ENCODE measurements around the gene RAB44.
"Not testable (repeated sequence)": the region's sequence is repeated elsewhere in the genome, so short reads cannot be mapped to it uniquely, and the experiment has no call there.

The RAB44 gene

GRCh38 chr6:36697481-36697903 lies at the start of gene RAB44:
TSS of gene RAB44 (plus strand) at chr6:36697826. CDS start at chr6:36704236, 6,410 bp downstream.
- no peak for DNase-seq (ENCODE audit: low spot score)

GRCh38 chr6:36649086-36649485 lies 48.5 kb upstream of the RAB44 start:
- no peak for DNase-seq (ENCODE audit: low spot score)

DNA sequence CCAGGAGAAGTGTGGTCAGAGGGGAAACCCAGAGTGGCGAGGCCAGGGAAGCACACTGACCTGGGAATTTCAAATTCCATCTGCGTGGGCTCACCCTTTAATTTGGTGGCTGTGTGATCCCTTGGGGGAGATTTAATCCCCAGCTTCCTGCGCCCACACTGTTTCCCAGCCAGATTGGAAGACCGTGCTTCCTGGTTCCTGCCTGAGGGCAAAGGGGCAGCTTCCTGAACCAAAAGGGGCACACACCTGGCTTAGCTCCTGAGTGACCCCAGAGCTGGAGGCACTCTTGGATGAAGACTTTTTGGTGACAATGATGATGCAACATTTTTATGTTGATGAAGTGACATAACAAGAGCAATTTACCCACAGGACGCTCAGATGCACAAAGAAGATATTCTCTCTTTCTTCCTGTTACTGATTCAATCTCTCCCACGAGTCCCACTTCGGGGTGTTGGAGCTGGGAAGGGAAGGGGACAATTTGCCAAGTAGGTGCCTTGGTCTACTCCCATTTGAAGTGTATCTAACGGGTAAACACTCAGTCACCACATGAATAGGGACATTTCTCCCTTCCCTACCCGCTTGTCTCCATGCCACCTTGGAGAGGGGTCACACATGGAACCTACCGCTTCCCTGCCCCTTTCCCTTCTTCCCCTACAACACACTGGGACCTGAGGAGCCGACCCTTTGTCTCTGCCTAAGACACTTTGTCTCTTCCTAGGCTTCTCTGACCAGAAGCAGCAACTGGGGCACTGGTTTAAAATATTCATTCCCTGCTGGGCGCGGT lies 47.7 kb upstream of the RAB44 start:
- no peak for DNase-seq (ENCODE audit: low spot score)

DNA sequence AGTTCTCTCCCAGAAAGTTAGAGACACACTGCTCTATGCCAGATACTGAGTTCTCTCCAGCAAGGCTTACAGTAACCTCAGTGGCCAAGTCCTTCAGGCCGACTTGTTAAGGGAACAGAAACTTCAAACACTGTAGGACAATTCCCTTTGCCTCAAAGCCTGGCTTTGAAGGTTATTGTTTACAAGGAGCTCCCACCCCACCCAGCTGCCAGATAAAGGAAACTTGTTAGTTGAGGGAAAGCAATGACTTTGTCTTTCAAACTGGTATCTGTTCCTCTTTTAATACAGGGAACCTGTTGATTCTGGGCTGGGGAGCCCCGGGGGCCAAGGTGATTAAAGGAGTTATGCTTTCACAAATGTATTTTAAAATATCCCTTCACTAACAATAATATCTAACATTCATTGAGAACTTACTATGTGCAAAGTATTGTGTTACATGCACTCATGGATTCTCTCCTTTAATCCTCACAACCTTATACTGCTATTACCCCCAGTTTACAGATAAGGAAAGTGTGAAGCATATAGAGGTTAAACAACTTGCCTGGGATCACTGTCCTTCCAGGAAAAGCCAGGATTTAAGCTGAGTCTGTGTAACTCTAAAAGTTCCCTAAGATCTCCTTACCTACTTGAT lies 46.7 kb upstream of the RAB44 start:
- DNase-seq (ENCODE audit: low spot score), result no peak

GRCh38 chr6:36651659-36652379 lies 45.8 kb upstream of the RAB44 start:
- DNase-seq (ENCODE audit: low spot score), result no peak

DNA sequence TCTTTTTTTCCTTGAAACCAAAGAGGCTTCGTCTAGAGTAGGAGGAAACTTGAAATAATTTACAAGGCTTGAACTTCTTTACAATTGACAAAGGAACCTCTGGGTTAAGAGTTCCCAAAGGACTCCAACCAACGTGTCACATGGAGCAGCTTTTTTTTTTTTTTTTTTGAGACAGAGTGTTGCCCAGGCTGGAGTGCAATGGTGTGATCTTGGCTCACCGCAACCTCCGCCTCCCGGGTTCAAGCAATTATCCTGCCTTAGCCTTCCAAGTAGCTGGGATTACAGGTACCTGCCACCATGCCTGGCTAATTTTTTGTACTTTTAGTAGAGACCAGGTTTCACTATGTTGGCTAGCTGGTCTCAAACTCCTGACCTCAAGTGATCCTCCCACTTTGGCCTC lies 43.2 kb upstream of the RAB44 start:
- not testable (repeated sequence) for DNase-seq (ENCODE audit: low spot score)

DNA sequence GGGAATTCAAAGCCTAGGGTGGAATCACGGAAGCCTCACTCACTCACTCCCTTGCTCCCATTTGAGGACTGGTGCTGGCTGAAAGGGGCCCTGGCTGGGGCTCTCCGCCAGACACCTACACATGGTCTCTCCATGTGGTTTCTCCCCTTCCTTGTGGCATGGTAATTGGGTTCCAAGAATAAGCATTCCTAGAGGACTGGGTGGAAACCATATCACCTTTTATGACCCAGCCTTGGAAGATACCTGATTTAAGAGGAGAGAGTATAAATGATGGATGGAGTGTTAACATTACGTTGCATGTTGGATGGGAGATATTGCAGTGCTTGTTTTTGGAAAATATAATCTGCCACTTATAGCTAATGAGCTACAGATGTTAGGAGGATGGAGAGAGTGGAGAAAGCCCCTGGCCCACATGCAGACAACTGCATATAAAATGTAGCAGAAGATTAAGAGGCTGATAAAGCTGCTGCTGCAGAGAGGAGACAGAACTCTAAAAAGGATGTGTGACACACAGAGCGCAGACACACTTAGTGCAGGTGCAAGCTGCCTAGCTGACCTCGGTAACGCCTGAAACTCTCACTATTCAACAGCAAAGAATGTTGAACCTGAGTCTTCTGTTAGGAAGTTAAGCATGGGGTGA lies 42.4 kb upstream of the RAB44 start:
- DNase-seq (ENCODE audit: low spot score), result no peak

- no peak for DNase-seq (ENCODE audit: low spot score)
Observed at GRCh38 chr6:36656441-36656840, 41.2 kb upstream of the RAB44 start.

DNA sequence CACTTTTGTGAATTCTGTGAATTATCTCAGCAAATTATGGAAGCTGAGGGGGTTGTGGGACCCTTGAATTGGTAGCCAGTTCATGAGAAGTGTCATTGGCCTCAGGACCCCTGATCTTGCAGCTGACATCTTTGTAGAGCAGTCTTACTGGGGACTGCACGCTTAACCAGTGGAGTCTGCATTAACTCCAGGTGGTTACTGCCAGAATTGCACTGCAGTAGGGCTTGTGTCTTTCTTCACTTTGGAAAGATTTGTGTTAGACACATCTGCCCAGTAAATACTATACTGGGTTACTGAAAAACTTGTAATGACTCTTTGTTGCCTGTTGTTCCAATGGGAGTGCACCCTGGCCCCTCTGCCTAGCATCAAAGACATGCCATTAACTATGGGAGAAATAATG lies 40.4 kb upstream of the RAB44 start:
- no peak for DNase-seq (ENCODE audit: low spot score)

DNA sequence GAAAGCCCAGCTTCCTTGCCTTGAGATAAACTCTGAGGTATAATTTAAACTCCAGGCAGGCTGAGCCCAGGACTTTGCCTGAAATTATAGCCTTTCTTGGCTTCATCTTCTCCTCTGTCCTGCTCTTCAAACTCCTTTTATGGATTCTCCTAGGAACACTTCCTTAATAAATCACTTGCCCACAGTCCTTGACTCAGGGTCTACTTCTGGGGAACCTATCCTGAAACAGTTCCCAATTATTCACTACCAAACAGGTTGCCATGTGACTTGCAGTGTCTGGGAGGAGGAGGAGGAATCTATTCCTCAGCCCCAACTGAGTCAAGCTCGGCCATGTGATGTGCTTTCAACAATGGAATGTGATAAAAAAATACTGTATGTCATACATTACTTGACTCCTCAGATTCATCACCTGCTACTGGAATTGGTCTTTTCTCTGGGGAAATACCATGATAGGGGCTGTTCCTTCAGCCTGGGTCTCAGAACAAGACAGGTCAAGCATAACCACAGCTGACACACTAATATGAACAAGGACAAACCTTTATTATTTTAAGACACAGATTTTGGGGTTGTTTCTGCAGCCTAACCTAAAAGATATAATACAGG lies 39.6 kb upstream of the RAB44 start:
- DNase-seq (ENCODE audit: low spot score), result no peak

DNA sequence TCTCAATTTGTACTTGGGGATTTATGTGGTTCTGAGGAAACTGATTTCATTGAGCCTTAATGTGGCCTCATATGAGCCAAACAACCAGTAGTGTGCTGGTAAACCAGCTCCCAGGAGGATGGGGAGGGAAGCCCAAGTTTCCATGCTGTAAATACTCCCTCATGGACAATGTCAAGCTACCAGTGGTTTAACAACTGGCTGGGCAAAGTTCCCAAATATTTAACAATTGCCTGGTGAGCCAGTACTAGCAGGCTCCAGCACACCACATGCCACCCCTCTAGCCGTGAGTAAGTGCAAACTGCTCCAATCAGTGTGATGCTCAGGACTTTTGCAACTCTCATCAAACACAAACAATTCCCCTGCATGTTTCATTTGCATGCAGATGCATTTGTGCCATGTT lies 38.4 kb upstream of the RAB44 start:
- no peak for DNase-seq (ENCODE audit: low spot score)

DNA sequence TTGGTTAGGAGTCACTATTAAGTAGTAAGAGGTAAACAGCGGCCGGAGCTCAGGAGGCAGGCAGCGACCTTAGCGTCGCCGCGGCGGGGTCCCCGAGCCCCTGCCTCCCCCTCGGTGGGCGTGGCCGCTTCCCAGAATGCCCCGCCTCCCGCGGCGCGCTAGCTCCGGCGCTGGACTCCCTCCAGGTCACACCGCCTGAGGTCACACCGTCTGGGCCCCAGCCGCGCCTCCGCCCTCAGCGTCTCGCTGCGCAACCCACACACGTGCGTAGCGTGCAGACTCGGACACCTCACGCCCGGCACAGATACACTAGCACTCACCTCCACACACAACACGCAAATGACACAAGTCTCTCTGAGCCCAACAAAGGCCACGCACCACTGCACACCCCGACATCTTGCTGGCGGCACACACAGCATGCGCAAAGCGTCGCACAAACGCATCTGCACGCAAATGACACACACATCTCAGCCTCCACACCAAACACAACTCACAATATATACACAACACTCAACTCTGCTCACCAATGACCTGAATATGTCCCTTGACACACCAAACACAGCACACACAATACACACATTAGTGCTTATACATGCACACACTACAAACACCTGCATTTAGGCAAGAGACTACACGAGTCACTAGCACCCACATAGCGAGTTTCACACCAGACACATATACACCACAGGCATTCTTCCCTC lies 36.7 kb upstream of the RAB44 start:
- DNase-seq (ENCODE audit: low spot score), result peak; percentile 85

- no peak for DNase-seq (ENCODE audit: low spot score)
Observed at GRCh38 chr6:36662380-36662779, 35.2 kb upstream of the RAB44 start.

- DNase-seq (ENCODE audit: low spot score), result no peak
Observed at GRCh38 chr6:36662827-36663256, 34.8 kb upstream of the RAB44 start.

- DNase-seq (ENCODE audit: low spot score), result no peak
Observed at GRCh38 chr6:36663504-36664446, 33.9 kb upstream of the RAB44 start.

- DNase-seq (ENCODE audit: low spot score), result no peak
Observed at GRCh38 chr6:36665180-36665579, 32.4 kb upstream of the RAB44 start.

- no peak for DNase-seq (ENCODE audit: low spot score)
Observed at GRCh38 chr6:36666287-36666686, 31.3 kb upstream of the RAB44 start.

DNA sequence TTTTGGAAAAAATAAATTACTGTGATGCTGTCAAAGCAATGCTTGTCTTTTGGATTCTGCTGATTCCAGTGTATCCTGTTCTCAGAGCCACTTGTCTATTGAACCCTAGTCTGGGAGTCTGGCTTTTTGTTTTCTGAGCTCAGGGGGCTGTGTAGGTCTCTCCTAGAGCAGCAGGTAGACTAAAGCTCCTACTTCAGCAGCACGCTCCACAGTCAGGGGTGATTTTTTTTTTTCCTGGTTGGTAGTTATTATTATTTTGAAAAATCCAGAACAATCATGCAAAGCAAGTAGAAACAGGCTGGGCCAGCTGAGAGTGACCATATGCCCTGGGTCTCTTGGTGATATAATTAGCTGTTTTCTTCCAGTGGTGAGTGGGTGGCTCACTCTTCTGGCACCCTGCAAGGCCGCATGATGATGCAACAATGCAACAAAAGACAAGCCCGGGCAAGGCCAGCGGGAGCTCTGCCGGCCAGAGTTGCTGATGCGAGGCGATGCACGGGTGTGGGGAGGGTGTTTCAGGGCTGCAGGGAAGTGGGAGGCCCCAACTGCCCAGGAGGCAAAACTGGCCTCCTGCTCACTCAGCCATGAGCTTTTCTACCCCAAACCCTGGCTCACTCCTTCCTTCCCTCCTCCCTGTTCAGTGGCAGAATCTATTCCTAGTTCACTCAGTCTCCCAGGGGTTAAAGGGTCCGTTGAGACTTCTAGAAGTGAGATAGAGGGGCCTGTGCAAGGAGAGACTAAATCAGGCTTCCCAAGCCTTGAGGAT lies 30.6 kb upstream of the RAB44 start:
- peak; percentile 81 for DNase-seq (ENCODE audit: low spot score)

DNA sequence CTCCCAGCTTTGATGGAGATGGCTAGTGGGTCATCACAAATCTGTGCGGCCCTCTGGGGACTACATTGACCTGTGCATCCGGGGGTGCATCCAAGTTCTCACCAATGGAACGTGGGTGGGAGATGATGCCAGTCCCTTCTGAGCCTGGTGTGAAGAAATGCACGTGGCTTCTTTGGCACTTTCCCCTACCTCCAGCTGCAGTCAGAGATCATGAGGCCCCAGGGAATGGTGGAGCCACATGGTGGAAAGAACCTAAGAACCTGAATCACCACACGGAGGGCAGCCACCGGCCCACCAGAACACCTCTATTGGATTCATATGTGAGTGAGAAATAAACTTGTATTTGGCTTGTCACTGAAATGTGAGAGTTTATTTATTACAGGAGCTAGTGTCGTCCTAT lies 29.0 kb upstream of the RAB44 start:
- DNase-seq (ENCODE audit: low spot score), result no peak

- DNase-seq (ENCODE audit: low spot score), result no peak
Observed at GRCh38 chr6:36669002-36669401, 28.6 kb upstream of the RAB44 start.
